ENCODE measurements around the gene PRKAR1B. TPM values are rescaled to one million over a fixed set of nuclear protein-coding genes. Genes with fewer than 3 reads are reported as not detected.

Gene PRKAR1B
- total RNA-seq, 1 experiment from 2014 or later, result 43.3 TPM

- Histone ChIP-seq H3K4ac (ENCODE audit: low read depth, low read length) (no peak overlapping the region), H4K5ac (ENCODE audit: insufficient read length, low read depth, low read length) (no peak overlapping the region), H3K4me1 (ENCODE audit: insufficient read depth, low read length) (no peaks in the 10 kb centered on the region), H4K20me1 (ENCODE audit: control insufficient read depth, insufficient read depth, insufficient read length) (no peaks in the 10 kb centered on the region), H3T11ph (ENCODE audit: low read length) (no peak overlapping the region), H3K56ac (ENCODE audit: insufficient read length, low read depth, low read length) (no peak overlapping the region), H3K79me1 (ENCODE audit: insufficient read depth, low read depth, low read length, poor library complexity, severe bottlenecking) (no peaks in the 10 kb centered on the region), H3K18ac (ENCODE audit: insufficient read length, low read depth, low read length) (no peak overlapping the region), H2BK20ac (ENCODE audit: low read depth, low read length, poor library complexity, severe bottlenecking) (no peak overlapping the region), H3K9me3 (ENCODE audit: control insufficient read depth, low read depth, low read length) (no peaks in the 10 kb centered on the region), H4K8ac (replicated peaks; ENCODE audit: insufficient read length, low read depth, low read length) (no peak overlapping the region), H3K23me2 (ENCODE audit: insufficient read length, low read depth, low read length, poor library complexity, severe bottlenecking) (no peaks in the 10 kb centered on the region), H2BK12ac (ENCODE audit: insufficient read length, low read depth, low read length) (no peak overlapping the region), H2BK5ac (ENCODE audit: insufficient read length, low read length) (no peak overlapping the region), H4K91ac (ENCODE audit: insufficient read length, low read depth, low read length) (no peak overlapping the region), H2BK120ac (ENCODE audit: low read depth, low read length, poor library complexity, severe bottlenecking) (no peak overlapping the region), H3K14ac (ENCODE audit: insufficient read depth, low read length) (no peak overlapping the region), H3K4me2 (ENCODE audit: insufficient read depth, insufficient read length, low read length) (no peak overlapping the region), H3K27me3 (ENCODE audit: insufficient read depth, low read length) (no peaks in the 10 kb centered on the region), H3K27ac (ENCODE audit: insufficient read length, low read depth, low read length) (no peak overlapping the region), H2AFZ (ENCODE audit: low read length) (no peak overlapping the region), H3K9ac (ENCODE audit: extremely low read depth, insufficient read length, low read length) (no peak overlapping the region), H2BK15ac (ENCODE audit: low read depth, low read length) (no peak overlapping the region), H3K23ac (ENCODE audit: insufficient read length, low read depth, low read length) (no peak overlapping the region), H2AK5ac (ENCODE audit: insufficient read length, low read length) (no peak overlapping the region), H3K79me2 (ENCODE audit: insufficient read depth, low read length) (no peaks in the 10 kb centered on the region)
- no peak overlapping the region for H3K4me3 Mint-ChIP-seq
- DNase-seq, result no peak
- no peaks in the 10 kb centered on the region for H3K27me3 Mint-ChIP-seq (ENCODE audit: low read depth)
- no peaks in the 10 kb centered on the region for H3K9me3 Mint-ChIP-seq
- H3K27ac Mint-ChIP-seq, result no peak overlapping the region
- TF ChIP-seq CTCF (conservative IDR thresholded peaks at IDR 0.05), result no peak
- H3K4me1 Mint-ChIP-seq, result no peaks in the 10 kb centered on the region
- WGBS (ENCODE audit: extremely low coverage, insufficient read length, low lambda C conversion rate), result no CpG with 5 or more reads among the region's 30 CpGs
- peaks cover 38 to 78% (median 75%) of the 10 kb centered on the region in 3 experiments for H3K36me3 Mint-ChIP-seq (ENCODE audit: insufficient read depth in 1 of 3, low read depth in 3 of 3)
Measured at GRCh38 chr7:756231-756927, 29.3 kb upstream of the PRKAR1B start.
